22Rv1 (cell line): ENCODE results near the gene ARF6.
"Not testable (repeated sequence)": the region's sequence is repeated elsewhere in the genome, so short reads cannot be mapped to it uniquely, and the experiment has no call there.

Experiments used
- ZFX ChIP-seq: fragments of 450-650 bp; IDR thresholded peaks from 2 replicates; pipeline ENCODE4 v1.6.1; 2017; ENCODE audit warnings: antibody characterized with exemption, borderline replicate concordance
- TF ChIP-seq, protein P1 (sequence below): fragments of 450-650 bp; IDR thresholded peaks from 2 replicates; pipeline ENCODE4 v1.5.1; 2017; ENCODE audit warnings: mild to moderate bottlenecking

GRCh38 chr14:49936246-49936645 lies 43.4 kb downstream of the ARF6 start:
- TF ChIP-seq, protein P1, sequence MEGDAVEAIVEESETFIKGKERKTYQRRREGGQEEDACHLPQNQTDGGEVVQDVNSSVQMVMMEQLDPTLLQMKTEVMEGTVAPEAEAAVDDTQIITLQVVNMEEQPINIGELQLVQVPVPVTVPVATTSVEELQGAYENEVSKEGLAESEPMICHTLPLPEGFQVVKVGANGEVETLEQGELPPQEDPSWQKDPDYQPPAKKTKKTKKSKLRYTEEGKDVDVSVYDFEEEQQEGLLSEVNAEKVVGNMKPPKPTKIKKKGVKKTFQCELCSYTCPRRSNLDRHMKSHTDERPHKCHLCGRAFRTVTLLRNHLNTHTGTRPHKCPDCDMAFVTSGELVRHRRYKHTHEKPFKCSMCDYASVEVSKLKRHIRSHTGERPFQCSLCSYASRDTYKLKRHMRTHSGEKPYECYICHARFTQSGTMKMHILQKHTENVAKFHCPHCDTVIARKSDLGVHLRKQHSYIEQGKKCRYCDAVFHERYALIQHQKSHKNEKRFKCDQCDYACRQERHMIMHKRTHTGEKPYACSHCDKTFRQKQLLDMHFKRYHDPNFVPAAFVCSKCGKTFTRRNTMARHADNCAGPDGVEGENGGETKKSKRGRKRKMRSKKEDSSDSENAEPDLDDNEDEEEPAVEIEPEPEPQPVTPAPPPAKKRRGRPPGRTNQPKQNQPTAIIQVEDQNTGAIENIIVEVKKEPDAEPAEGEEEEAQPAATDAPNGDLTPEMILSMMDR = not testable (repeated sequence)
- TF ChIP-seq ZFX = not testable (repeated sequence)
